ENCODE data around the gene TMTC2.

TMTC2 gene

DNA sequence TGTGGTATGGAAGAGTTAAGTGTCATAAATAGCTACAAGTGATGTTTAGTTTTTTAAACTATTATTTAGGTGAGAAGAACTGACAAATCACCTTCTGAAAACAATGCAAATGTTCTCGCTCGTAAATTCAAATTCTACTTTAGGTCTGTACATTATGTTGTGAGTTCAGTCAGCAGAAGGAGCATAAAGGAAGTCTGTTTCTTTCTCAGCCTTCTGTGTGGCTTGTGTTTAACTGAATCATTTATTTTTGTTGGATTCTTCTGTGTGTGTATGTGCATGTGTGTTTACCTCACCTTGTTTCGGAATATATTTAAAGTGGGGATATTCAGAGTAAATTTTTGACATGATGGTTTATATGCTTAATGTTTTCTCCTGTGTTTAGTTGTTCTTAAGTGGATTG is 285.9 kb downstream of the TMTC2 start:
- Mint-ChIP-seq H3K4me3 (no peak overlapping the region), H3K27me3 (no peaks in the 10 kb centered on the region), H3K4me1 (no peaks in the 10 kb centered on the region), H3K9me3 (no peaks in the 10 kb centered on the region), H3K36me3 (peaks cover 3% of the 10 kb centered on the region), H3K27ac (no peak overlapping the region)

DNA sequence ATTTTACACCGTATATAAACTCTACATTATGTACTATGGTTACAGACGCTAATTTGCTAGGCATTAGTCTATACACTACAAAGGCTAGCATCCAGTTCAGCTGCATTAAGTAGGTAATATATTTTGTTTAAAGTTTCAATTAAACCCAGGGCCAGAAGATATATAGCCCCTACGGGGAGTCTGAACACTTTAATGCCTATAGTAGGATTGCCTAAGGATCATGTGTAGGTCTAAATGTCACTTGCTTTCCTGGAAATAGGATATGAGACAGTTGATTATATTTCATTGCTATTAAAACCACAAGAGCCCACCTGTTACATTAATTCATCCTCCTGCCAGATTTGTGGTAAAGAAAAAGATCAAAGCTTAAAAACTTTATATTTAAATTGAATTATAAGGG is 286.9 kb downstream of the TMTC2 start:
- Mint-ChIP-seq H3K9me3 (no peaks in the 10 kb centered on the region), H3K4me1 (no peaks in the 10 kb centered on the region), H3K4me3 (no peak overlapping the region), H3K36me3 (peaks cover 3% of the 10 kb centered on the region), H3K27ac (no peak overlapping the region), H3K27me3 (no peaks in the 10 kb centered on the region)

DNA sequence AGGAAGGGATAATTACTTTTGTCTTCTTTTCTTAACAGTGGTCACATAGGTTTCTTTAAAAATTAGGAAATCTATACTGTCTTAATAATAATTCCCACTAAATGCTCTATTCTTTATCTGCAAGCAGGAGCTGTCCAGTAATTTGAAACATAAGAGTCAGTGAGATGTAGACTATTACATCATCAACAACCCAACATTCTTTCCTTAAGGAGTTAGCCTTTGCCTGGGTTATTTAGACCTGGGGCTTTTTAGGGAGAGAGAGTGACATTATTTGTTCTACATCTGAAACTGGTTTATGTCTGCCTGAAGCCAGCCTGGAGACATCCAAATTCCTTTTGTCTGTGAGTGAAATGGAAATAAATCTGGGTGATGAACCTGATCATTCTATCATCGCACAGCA is 294.4 kb downstream of the TMTC2 start:
- Mint-ChIP-seq H3K4me3 (no peak overlapping the region), H3K9me3 (no peaks in the 10 kb centered on the region), H3K36me3 (no peaks in the 10 kb centered on the region)

DNA sequence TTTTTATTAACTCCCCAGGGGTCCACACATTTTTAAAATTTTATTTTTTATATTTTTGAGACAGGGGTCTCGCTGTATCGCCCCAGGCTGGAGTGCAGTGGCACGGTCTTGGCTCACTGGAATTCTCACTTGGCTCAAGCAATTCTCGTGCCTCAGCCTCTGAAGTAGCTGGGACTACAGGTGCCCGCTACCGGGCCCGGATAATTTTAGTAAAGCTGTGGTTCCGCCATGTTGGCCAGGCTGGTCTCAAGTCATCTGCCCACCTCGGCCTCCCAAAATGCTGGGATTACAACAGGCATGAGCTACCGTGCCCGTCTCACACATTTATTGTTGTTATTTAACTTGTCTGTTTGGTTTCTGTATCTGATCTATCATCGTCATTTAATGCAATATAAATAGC is 307.4 kb downstream of the TMTC2 start:
- Mint-ChIP-seq H3K27me3 (no peaks in the 10 kb centered on the region), H3K36me3 (no peaks in the 10 kb centered on the region), H3K4me3 (no peak overlapping the region), H3K27ac (no peak overlapping the region), H3K4me1 (no peaks in the 10 kb centered on the region), H3K9me3 (no peaks in the 10 kb centered on the region)

More for the DNA sequence above, 294.4 kb downstream of the TMTC2 start:
- H3K27me3 Mint-ChIP-seq = no peaks in the 10 kb centered on the region
- H3K4me1 Mint-ChIP-seq = no peaks in the 10 kb centered on the region
- no peak overlapping the region for H3K27ac Mint-ChIP-seq

DNA sequence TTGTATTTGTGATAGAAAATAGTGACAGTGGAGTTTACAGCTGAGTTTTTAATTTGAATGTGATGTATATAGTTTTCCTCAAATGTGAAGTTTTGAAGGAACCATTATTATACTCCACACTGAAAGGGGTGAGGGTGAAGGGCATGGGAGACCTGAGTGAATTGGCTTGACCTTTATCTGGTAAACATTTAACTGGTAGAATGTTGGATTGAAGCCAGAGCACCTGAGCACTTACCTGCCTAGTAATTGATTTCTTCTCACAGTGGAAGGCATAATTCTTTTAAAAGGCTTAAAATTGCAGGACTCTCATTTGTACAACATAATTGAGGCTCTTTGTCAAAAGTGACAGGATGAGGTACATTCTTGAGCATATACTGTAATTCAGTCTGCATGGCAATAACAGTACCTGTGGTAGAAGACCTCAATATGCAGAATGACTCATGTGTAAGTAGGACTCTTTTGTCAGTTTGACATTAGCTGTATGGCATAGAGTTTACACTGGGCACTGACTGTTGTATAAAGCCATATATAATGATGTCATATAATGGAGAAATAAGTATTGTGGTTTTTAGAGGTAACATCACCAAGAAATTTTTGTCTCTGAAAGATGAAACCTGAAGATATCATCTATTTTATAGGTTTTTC is 309.6 kb downstream of the TMTC2 start:
- Mint-ChIP-seq H3K36me3 (no peaks in the 10 kb centered on the region), H3K27me3 (no peaks in the 10 kb centered on the region), H3K4me1 (no peaks in the 10 kb centered on the region), H3K27ac (no peak overlapping the region), H3K9me3 (no peaks in the 10 kb centered on the region), H3K4me3 (no peak overlapping the region)

DNA sequence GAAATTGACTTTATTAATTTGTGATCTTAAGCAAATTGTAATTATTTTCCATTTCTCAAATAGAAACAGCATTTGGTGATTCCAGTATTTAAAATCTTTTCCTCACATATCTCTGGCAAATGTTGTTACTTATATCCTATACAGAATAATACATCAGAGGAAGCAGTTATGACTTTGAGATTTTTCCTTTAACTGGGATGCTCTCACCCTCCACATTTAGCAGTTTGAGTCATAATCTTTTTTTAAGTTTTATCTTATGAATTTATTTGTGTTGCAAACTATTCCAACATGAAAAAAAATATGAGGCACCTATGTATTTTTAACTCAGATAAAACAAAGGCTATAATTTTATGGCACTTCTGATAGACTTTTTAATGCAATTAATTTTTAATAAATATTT is 311.8 kb downstream of the TMTC2 start:
- Mint-ChIP-seq H3K27ac (no peak overlapping the region), H3K27me3 (no peaks in the 10 kb centered on the region), H3K36me3 (no peaks in the 10 kb centered on the region), H3K4me3 (no peak overlapping the region), H3K9me3 (no peaks in the 10 kb centered on the region), H3K4me1 (no peaks in the 10 kb centered on the region)

DNA sequence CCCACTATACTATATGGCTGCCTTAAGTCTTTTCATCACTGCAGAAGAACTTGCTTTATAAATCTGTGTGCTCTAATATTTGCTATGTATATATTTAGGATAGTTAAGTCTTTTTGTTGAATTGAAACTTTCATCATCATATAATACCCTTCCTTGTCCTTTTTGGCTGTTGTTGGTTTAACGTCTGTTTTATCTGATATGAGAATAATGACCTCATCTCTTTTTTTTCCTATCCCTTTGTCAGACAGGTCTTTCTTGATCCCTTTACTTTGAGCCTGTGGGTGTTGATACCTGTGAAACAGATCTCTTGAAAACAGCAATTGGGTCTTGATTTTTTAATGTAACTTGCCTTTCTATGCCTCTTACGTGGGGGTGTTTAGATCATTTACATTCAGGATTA is 316.3 kb downstream of the TMTC2 start:
- Mint-ChIP-seq H3K27me3 (no peaks in the 10 kb centered on the region), H3K36me3 (peaks cover 5% of the 10 kb centered on the region), H3K4me3 (no peak overlapping the region)

DNA sequence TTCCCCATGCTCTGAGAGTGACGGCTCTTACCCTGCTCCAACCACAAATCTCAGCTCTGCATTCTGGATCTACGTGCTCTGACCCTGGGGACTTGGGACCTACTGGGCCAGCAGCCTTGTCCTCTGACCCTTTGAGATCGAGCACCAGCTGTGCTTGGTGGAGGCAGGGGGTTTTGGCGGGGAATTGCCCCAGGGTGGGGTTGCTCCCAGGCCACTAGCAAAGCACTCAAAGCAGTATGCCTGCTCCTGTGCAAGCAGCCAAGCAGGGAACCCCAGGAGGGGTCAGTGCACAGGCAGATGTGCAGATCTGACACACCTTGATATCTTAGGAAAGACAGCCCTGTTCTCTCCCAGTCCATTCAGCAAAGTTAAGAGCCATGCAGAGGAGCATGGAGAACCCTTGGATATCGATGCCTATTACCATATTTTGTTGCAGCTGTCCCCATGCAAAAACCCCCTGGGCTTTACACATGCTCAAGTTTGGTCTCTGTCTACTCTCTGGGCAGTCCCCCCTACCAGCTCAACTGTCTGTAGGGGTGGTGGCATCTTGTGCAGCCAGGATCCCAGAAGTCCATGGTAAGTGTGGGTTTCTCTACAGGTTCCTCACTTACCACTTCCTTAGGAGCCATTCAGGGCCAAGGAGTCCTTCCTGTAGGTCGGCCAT is 319.0 kb downstream of the TMTC2 start:
- Mint-ChIP-seq H3K27ac (no peak overlapping the region), H3K27me3 (no peaks in the 10 kb centered on the region), H3K4me3 (no peak overlapping the region), H3K4me1 (no peaks in the 10 kb centered on the region), H3K36me3 (peaks cover 17% of the 10 kb centered on the region), H3K9me3 (peaks cover 19% of the 10 kb centered on the region)

More for the DNA sequence above, 316.3 kb downstream of the TMTC2 start:
- H3K9me3 Mint-ChIP-seq = peaks cover 5% of the 10 kb centered on the region
- no peak overlapping the region for H3K27ac Mint-ChIP-seq
- H3K4me1 Mint-ChIP-seq = no peaks in the 10 kb centered on the region

DNA sequence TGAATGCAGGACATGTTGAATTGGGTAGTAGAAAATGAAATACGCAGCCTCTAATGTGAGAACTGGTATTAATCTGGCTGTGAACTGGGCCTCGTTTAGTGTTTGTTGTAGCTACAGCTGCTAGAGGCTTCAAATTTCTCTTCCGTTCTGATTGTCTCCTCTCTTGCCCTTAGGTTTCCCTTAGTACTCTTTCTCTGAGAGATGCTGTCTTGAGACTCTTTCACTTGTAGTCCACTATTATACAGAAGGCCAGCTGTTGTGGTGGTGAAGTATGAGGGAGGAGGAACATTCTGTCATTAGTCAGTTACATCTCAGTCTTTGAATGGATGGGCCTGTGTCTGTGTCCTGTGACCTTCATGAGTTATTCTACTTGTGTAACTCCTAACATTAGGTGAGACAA is 322.0 kb downstream of the TMTC2 start:
- Mint-ChIP-seq H3K27me3 (no peaks in the 10 kb centered on the region), H3K27ac (no peak overlapping the region), H3K4me1 (no peaks in the 10 kb centered on the region), H3K9me3 (peaks cover 19% of the 10 kb centered on the region), H3K36me3 (peaks cover 18% of the 10 kb centered on the region), H3K4me3 (no peak overlapping the region)

DNA sequence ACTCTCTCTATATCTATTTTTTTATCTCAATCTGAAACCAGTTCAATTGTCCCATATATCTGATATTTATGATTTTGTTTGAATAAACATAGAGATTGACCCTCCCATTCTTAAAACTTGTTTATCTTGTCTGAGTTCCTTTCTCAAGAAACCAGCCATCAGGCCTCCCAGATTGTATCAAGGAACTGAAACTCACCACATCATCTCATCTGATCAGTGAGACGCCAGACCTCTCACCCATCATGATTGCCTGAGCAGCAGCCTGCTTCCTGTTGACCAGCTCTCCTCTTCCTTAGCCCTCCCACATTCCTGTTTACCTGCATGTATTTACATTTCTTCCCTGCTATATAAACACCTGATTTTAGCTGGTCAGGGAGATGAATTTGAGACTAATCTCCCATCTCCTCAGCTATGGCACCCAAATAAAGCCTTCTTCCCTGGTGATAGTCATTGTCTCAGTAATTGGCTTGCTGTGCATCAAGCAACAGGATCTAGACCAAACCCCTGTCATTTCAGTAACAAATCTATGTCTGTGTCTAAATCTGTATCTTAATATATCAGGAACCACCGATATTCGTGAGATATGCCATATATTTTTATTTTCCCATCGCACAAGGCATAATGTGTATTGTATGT is 323.6 kb downstream of the TMTC2 start:
- H3K4me1 Mint-ChIP-seq = no peaks in the 10 kb centered on the region
- H3K9me3 Mint-ChIP-seq = peaks cover 19% of the 10 kb centered on the region
- peaks cover 18% of the 10 kb centered on the region for H3K36me3 Mint-ChIP-seq
- no peak overlapping the region for H3K4me3 Mint-ChIP-seq
- H3K27ac Mint-ChIP-seq = no peak overlapping the region
- no peaks in the 10 kb centered on the region for H3K27me3 Mint-ChIP-seq

DNA sequence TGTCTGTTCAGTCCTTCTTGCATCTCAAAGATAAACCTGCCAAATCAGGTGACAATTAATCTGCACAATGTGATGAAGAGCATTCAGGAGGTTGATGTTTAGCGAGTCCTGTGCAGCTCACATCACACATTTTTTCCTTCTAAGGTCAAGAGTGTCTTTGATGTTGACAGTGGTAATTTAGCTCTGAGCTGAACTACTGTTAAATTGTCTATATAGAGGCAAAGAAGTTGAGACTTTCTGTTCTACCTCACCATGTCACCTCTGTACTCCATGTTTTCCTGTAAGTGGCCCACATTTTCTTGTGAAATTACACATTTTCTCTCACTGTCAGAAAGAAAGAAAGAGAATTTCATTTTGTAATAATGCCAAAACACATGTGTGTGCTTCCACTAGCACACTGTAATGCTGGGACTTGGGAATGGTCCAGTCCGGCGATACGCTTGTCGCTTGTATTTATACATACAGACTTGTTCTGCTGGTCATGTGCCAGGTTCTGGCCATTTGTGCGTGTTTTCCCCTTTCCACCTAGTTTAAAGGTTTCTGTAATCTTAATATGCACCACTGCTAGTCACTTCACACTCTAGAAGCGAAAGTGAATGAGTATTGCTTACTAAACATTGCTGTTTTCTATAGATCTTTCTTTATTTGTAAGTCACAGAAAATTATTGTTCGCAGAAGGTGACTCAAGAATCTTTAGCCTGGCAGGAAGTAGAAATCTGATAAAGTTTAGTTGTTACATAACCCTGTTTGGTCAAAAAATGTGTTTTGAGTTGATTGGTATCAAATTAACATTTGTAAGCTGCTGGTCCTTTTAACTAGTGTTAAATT is 328.9 kb downstream of the TMTC2 start:
- Mint-ChIP-seq H3K9me3 (no peaks in the 10 kb centered on the region), H3K27me3 (no peaks in the 10 kb centered on the region), H3K36me3 (peaks cover 1% of the 10 kb centered on the region), H3K4me1 (no peaks in the 10 kb centered on the region), H3K4me3 (no peak overlapping the region), H3K27ac (no peak overlapping the region)

DNA sequence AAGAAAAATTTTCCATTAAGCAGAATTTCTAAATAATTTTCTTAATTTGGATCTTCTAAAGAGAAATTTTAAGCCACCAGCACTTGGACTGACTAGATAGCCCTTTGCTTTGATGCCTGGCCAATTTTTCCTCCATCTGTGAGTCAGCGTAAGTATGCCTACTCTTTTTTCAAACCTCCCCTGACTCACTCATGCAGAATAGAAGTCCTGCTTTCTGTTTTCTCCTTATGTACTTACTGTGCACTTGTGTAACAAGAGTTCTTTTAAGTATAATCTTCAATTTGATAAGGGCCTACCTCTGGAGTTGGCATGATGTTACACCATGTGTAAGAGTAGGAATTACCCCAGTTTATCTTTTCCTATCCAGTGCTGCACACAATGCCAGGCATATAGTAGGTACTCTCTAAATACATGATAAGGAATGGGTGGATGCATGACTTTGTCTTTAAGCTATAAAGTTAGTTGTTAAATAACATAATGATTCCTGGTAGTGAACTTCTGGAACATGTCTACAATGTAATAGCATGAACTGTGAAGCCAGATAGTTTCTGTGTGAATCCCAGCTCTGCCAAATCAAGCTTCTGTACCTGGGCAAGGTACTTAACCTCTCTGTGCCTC is 329.6 kb downstream of the TMTC2 start:
- no peak overlapping the region for H3K4me3 Mint-ChIP-seq
- H3K4me1 Mint-ChIP-seq = no peaks in the 10 kb centered on the region

DNA sequence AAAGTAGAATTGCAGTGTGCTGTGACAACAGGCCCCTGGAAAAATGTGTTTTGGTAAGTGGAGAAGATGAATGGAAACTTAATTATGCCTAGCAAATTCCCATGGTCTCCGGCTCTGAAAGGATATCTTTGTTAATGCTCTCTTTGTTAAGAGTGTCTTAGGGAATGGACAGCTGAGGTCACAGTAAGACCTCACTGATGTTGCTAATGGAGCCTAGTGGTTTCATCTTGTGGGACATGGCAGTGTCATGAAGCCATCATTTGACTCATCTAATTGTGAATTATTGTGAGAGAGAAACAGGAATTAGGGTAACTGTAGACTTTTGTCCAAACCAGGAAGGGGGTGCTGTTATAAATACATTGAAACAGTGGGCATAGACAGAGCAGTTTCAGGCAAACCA is 330.3 kb downstream of the TMTC2 start:
- H3K27me3 Mint-ChIP-seq = no peaks in the 10 kb centered on the region
- no peaks in the 10 kb centered on the region for H3K9me3 Mint-ChIP-seq
- no peak overlapping the region for H3K27ac Mint-ChIP-seq
- peaks cover 1% of the 10 kb centered on the region for H3K36me3 Mint-ChIP-seq
- no peaks in the 10 kb centered on the region for H3K4me1 Mint-ChIP-seq
- no peak overlapping the region for H3K4me3 Mint-ChIP-seq

More for the DNA sequence above, 329.6 kb downstream of the TMTC2 start:
- Mint-ChIP-seq H3K9me3 (no peaks in the 10 kb centered on the region), H3K27me3 (no peaks in the 10 kb centered on the region), H3K27ac (no peak overlapping the region), H3K36me3 (peaks cover 1% of the 10 kb centered on the region)

DNA sequence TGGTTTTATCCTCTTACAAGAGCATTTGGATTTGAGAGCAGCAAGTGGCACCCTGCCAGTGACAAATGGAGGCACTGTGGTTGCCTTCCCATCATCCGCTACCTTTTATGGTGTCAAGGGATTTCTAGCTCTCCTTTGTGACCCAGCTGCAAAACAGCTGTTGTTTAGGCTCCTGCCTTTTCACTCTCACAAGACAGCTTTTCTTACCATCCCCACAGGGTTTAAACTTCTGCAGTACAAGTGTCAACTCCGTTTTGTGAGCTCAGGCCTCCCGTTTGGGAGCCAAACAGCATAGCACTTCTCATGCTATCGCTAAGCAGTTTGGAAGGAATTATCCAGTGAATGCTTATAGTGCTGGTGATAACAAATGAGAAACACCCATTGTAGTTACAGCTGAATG is 331.4 kb downstream of the TMTC2 start:
- H3K36me3 Mint-ChIP-seq = peaks cover 1% of the 10 kb centered on the region
- H3K27ac Mint-ChIP-seq = no peak overlapping the region
- no peaks in the 10 kb centered on the region for H3K4me1 Mint-ChIP-seq
- no peak overlapping the region for H3K4me3 Mint-ChIP-seq
- no peaks in the 10 kb centered on the region for H3K27me3 Mint-ChIP-seq
- H3K9me3 Mint-ChIP-seq = no peaks in the 10 kb centered on the region

DNA sequence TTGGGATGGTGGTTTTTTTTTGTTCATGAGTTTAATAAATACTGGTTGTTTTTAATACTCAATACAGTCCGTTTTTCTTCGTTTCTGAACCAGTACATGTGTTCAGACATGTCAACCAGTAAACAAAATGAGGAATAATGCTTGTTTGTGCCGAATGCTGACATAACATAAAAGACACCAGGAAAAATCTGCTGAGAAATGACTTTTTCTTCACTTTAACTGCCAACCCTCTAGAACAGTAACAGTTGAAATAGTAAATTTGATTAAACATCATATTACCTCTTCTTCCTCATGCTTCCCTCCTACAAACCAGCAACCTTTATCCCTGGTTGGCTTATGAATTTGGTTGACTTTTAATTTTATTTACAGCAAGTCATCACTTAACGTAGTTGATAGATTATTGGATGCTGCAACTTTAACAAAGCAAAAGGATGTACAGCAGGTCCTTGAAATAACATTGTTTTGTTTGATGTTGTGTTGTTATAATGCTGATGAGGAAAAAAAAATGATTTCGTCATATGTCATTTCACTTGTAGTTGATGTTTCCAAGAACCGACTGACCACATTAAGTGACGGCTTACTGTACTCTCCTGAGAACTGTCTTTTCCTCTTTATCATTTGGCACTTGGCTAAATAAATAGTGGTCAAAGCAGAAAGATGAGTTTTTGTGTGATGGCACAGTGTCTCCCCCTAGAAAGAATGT is 340.5 kb downstream of the TMTC2 start:
- Mint-ChIP-seq H3K4me1 (no peaks in the 10 kb centered on the region), H3K9me3 (no peaks in the 10 kb centered on the region), H3K27me3 (no peaks in the 10 kb centered on the region), H3K4me3 (no peak overlapping the region), H3K36me3 (no peaks in the 10 kb centered on the region), H3K27ac (no peak overlapping the region)
